ENCODE results near the gene C9orf43. TPM values are rescaled to one million over a fixed set of nuclear protein-coding genes. Genes with fewer than 3 reads are reported as not detected.
"Not testable (repeated sequence)": the region's sequence is repeated elsewhere in the genome, so short reads cannot be mapped to it uniquely, and the experiment has no call there.

C9orf43 gene
- total and polyA plus RNA-seq, 4 donors = 0.09 to 1.1 (median 0.25) TPM

DNA sequence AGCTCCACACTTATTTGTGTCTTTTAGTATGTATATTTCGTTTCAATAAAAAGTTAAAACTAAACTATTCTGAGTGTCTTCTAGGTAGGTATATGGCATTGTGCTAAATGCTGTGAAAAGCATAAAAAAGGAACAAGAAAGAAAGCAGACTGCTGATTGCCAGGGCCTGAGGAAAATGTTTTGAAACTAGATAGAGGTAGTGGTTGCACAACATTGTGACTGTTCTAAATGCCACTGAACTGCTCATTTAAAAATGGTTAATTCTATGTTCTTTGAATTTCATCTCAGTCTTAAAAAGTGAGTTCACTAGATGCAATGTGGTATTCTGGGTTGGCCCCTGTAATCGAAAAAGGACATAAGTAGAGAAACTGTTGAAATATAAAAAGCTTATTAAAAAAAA lies 6.9 kb upstream of the C9orf43 start:
- Histone ChIP-seq H3K4me1 (ENCODE audit: control insufficient read depth in 4 of 4, insufficient read depth in 4 of 4, low read length in 3 of 4) (peaks cover 5 to 44% (median 32%) of the 10 kb centered on the region in 4 donors), H3K4me3 (ENCODE audit: low read depth in 1 of 3, low read length in 3 of 3) (no peak overlapping the region), H3K27ac (ENCODE audit: low read depth in 1 of 2, low read length in 2 of 2) (no peak overlapping the region), H3K27me3 (ENCODE audit: control insufficient read depth in 4 of 4, insufficient read depth in 4 of 4, low read length in 3 of 4) (no peaks in the 10 kb centered on the region), H3K36me3 (ENCODE audit: control insufficient read depth in 4 of 4, insufficient read depth in 3 of 4, low read depth in 1 of 4, low read length in 3 of 4) (peaks cover 0 to 10% (median 3%) of the 10 kb centered on the region in 4 donors), H3K9ac (ENCODE audit: low read depth in 1 of 2, low read length in 2 of 2) (peak overlapping the region in 1 of 2 donors; percentile 31), H3K9me3 (ENCODE audit: control insufficient read depth in 4 of 4, low read length in 3 of 4) (no peaks in the 10 kb centered on the region)
- WGBS = 57% methylated on average over 2 of the region's 2 CpGs
- DNase-seq (ENCODE audit: low spot score) = no peak
- peak in 1 of 2 donors; percentile 30 for TF ChIP-seq HNF4A (conservative IDR thresholded peaks at IDR 0.05)
- TF ChIP-seq EGR1 (IDR thresholded peaks at IDR 0.05; ENCODE audit: low read depth in 2 of 2) = no peak
- TF ChIP-seq TAF1 (conservative IDR thresholded peaks at IDR 0.05) = no peak
- TF ChIP-seq NR2F2 (IDR thresholded peaks at IDR 0.05) = no peak
- no peak for TF ChIP-seq YY1 (IDR thresholded peaks at IDR 0.05)
- TF ChIP-seq, protein P1, sequence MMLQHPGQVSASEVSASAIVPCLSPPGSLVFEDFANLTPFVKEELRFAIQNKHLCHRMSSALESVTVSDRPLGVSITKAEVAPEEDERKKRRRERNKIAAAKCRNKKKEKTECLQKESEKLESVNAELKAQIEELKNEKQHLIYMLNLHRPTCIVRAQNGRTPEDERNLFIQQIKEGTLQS (IDR thresholded peaks at IDR 0.05) = no peak
- TF ChIP-seq, protein P2, sequence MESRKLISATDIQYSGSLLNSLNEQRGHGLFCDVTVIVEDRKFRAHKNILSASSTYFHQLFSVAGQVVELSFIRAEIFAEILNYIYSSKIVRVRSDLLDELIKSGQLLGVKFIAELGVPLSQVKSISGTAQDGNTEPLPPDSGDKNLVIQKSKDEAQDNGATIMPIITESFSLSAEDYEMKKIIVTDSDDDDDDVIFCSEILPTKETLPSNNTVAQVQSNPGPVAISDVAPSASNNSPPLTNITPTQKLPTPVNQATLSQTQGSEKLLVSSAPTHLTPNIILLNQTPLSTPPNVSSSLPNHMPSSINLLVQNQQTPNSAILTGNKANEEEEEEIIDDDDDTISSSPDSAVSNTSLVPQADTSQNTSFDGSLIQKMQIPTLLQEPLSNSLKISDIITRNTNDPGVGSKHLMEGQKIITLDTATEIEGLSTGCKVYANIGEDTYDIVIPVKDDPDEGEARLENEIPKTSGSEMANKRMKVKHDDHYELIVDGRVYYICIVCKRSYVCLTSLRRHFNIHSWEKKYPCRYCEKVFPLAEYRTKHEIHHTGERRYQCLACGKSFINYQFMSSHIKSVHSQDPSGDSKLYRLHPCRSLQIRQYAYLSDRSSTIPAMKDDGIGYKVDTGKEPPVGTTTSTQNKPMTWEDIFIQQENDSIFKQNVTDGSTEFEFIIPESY (IDR thresholded peaks at IDR 0.05) = no peak
- TF ChIP-seq, protein P3, sequence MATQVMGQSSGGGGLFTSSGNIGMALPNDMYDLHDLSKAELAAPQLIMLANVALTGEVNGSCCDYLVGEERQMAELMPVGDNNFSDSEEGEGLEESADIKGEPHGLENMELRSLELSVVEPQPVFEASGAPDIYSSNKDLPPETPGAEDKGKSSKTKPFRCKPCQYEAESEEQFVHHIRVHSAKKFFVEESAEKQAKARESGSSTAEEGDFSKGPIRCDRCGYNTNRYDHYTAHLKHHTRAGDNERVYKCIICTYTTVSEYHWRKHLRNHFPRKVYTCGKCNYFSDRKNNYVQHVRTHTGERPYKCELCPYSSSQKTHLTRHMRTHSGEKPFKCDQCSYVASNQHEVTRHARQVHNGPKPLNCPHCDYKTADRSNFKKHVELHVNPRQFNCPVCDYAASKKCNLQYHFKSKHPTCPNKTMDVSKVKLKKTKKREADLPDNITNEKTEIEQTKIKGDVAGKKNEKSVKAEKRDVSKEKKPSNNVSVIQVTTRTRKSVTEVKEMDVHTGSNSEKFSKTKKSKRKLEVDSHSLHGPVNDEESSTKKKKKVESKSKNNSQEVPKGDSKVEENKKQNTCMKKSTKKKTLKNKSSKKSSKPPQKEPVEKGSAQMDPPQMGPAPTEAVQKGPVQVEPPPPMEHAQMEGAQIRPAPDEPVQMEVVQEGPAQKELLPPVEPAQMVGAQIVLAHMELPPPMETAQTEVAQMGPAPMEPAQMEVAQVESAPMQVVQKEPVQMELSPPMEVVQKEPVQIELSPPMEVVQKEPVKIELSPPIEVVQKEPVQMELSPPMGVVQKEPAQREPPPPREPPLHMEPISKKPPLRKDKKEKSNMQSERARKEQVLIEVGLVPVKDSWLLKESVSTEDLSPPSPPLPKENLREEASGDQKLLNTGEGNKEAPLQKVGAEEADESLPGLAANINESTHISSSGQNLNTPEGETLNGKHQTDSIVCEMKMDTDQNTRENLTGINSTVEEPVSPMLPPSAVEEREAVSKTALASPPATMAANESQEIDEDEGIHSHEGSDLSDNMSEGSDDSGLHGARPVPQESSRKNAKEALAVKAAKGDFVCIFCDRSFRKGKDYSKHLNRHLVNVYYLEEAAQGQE (IDR thresholded peaks at IDR 0.05) = no peak
- TF ChIP-seq GABPA (IDR thresholded peaks at IDR 0.05 in 1 of 2, conservative IDR thresholded peaks at IDR 0.05 in 1 of 2) = no peak
- TF ChIP-seq SP1 (IDR thresholded peaks at IDR 0.05) = no peak
- no peak for TF ChIP-seq JUND (IDR thresholded peaks at IDR 0.05)
- no peak for TF ChIP-seq HNF4G (IDR thresholded peaks at IDR 0.05)
- peak in 1 of 2 donors; percentile 26 for TF ChIP-seq RAD21 (IDR thresholded peaks at IDR 0.05)

DNA sequence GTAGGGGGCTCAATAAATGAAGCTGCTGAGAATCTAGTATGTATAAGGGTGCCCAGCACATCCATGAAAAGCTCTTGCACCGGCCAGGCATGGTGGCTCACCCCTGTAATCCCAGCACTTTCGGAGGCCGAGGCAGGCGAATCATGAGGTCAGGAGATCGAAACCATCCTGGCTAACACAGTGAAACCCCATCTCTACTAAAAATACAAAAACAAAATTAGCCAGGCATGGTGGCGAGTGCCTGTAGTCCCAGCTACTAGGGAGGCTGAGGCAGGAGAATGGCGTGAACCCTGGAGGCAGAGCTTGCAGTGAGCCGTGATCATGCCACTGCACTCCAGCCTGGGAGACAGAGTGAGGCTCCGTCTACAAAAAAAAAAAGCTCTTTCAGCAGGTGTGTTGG lies 4.2 kb upstream of the C9orf43 start:
- peaks cover 0 to 37% (median 23%) of the 10 kb centered on the region in 4 donors for H3K4me1 ChIP-seq (ENCODE audit: control insufficient read depth in 4 of 4, insufficient read depth in 4 of 4, low read length in 3 of 4)
- DNase-seq (ENCODE audit: low spot score); H3K9ac ChIP-seq (ENCODE audit: low read depth in 1 of 2, low read length in 2 of 2); H3K27me3 ChIP-seq (ENCODE audit: control insufficient read depth in 4 of 4, insufficient read depth in 4 of 4, low read length in 3 of 4); H3K27ac ChIP-seq (ENCODE audit: low read depth in 1 of 2, low read length in 2 of 2); H3K9me3 ChIP-seq (ENCODE audit: control insufficient read depth in 4 of 4, low read length in 3 of 4); H3K4me3 ChIP-seq (ENCODE audit: low read depth in 1 of 3, low read length in 3 of 3): not testable (repeated sequence)
- H3K36me3 ChIP-seq (ENCODE audit: control insufficient read depth in 4 of 4, insufficient read depth in 3 of 4, low read depth in 1 of 4, low read length in 3 of 4) = peaks cover 0 to 13% (median 4%) of the 10 kb centered on the region in 4 donors
- WGBS = 85% methylated on average over 9 of the region's 9 CpGs
